ENCODE results near the gene RAD9B. TPM values are rescaled to one million over a fixed set of nuclear protein-coding genes. Genes with fewer than 3 reads are reported as not detected.
"Not testable (repeated sequence)": the region's sequence is repeated elsewhere in the genome, so short reads cannot be mapped to it uniquely, and the experiment has no call there.

Gene RAD9B
- total RNA-seq, 1 experiment from 2014 or later: 2.8 TPM

- in situ Hi-C loops (cut with HindIII; ENCODE audit: low pct_unique_long_range_greater_than_20kb, low sequenced_read_pairs): no loop called here
- no peak for DNase-seq (ENCODE audit: low read depth)
Measured at GRCh38 chr12:110516995-110517394, 14.9 kb downstream of the RAD9B start.

- in situ Hi-C loops (cut with HindIII; ENCODE audit: low pct_unique_long_range_greater_than_20kb, low sequenced_read_pairs); DNase-seq (ENCODE audit: low read depth): not testable (repeated sequence)
Measured at GRCh38 chr12:110518014-110518413, 15.9 kb downstream of the RAD9B start.

- in situ Hi-C loops (cut with HindIII; ENCODE audit: low pct_unique_long_range_greater_than_20kb, low sequenced_read_pairs); DNase-seq (ENCODE audit: low read depth): not testable (repeated sequence)
Measured at GRCh38 chr12:110520876-110521712, 19.0 kb downstream of the RAD9B start.

GRCh38 chr12:110528277-110528839 is 26.2 kb downstream of the RAD9B start:
- in situ Hi-C loops (cut with HindIII; ENCODE audit: low pct_unique_long_range_greater_than_20kb, low sequenced_read_pairs): no loop called here
- no peak for DNase-seq (ENCODE audit: low read depth)

GRCh38 chr12:110530511-110530910 is 28.4 kb downstream of the RAD9B start:
- no peak for DNase-seq (ENCODE audit: low read depth)
- in situ Hi-C loops (cut with HindIII; ENCODE audit: low pct_unique_long_range_greater_than_20kb, low sequenced_read_pairs): no loop called here

- DNase-seq (ENCODE audit: low read depth): no peak
- in situ Hi-C loops (cut with HindIII; ENCODE audit: low pct_unique_long_range_greater_than_20kb, low sequenced_read_pairs): no loop called here
Measured at GRCh38 chr12:110531741-110532333, 29.7 kb downstream of the RAD9B start.

- in situ Hi-C loops (cut with HindIII; ENCODE audit: low pct_unique_long_range_greater_than_20kb, low sequenced_read_pairs): no loop called here
- DNase-seq (ENCODE audit: low read depth): no peak
Measured at GRCh38 chr12:110532644-110533043, 30.5 kb downstream of the RAD9B start.

- DNase-seq (ENCODE audit: low read depth): no peak
- in situ Hi-C loops (cut with HindIII; ENCODE audit: low pct_unique_long_range_greater_than_20kb, low sequenced_read_pairs): no loop called here
Measured at GRCh38 chr12:110533607-110534006, 31.5 kb downstream of the RAD9B start.

GRCh38 chr12:110534811-110535210 is 32.7 kb downstream of the RAD9B start:
- in situ Hi-C loops (cut with HindIII; ENCODE audit: low pct_unique_long_range_greater_than_20kb, low sequenced_read_pairs): no loop called here
- no peak for DNase-seq (ENCODE audit: low read depth)

- in situ Hi-C loops (cut with HindIII; ENCODE audit: low pct_unique_long_range_greater_than_20kb, low sequenced_read_pairs): no loop called here
- DNase-seq (ENCODE audit: low read depth): no peak
Measured at GRCh38 chr12:110536834-110537604, 34.9 kb downstream of the RAD9B start.

GRCh38 chr12:110537605-110538409 is 35.7 kb downstream of the RAD9B start:
- in situ Hi-C loops (cut with HindIII; ENCODE audit: low pct_unique_long_range_greater_than_20kb, low sequenced_read_pairs): no loop called here
- DNase-seq (ENCODE audit: low read depth): no peak

- no peak for DNase-seq (ENCODE audit: low read depth)
- in situ Hi-C loops (cut with HindIII; ENCODE audit: low pct_unique_long_range_greater_than_20kb, low sequenced_read_pairs): no loop called here
Measured at GRCh38 chr12:110538869-110539622, 36.9 kb downstream of the RAD9B start.

- in situ Hi-C loops (cut with HindIII; ENCODE audit: low pct_unique_long_range_greater_than_20kb, low sequenced_read_pairs): no loop called here
- DNase-seq (ENCODE audit: low read depth): no peak
Measured at GRCh38 chr12:110540048-110540447, 37.9 kb downstream of the RAD9B start.

GRCh38 chr12:110543252-110543959 is 41.3 kb downstream of the RAD9B start:
- in situ Hi-C loops (cut with HindIII; ENCODE audit: low pct_unique_long_range_greater_than_20kb, low sequenced_read_pairs): no loop called here
- DNase-seq (ENCODE audit: low read depth): peak; percentile 74

GRCh38 chr12:110543965-110544364 is 41.8 kb downstream of the RAD9B start:
- in situ Hi-C loops (cut with HindIII; ENCODE audit: low pct_unique_long_range_greater_than_20kb, low sequenced_read_pairs): no loop called here
- no peak for DNase-seq (ENCODE audit: low read depth)

- peak; percentile 54 for DNase-seq (ENCODE audit: low read depth)
- in situ Hi-C loops (cut with HindIII; ENCODE audit: low pct_unique_long_range_greater_than_20kb, low sequenced_read_pairs): not testable (repeated sequence)
Measured at GRCh38 chr12:110545259-110545658, 43.1 kb downstream of the RAD9B start.

- in situ Hi-C loops (cut with HindIII; ENCODE audit: low pct_unique_long_range_greater_than_20kb, low sequenced_read_pairs): no loop called here
- no peak for DNase-seq (ENCODE audit: low read depth)
Measured at GRCh38 chr12:110545812-110546211, 43.7 kb downstream of the RAD9B start.

Data from Caki2 (cell line).